Measurements from ENCODE around the gene LSMEM2.
"Not testable (repeated sequence)": the region's sequence is repeated elsewhere in the genome, so short reads cannot be mapped to it uniquely, and the experiment has no call there.

The LSMEM2 gene

DNA sequence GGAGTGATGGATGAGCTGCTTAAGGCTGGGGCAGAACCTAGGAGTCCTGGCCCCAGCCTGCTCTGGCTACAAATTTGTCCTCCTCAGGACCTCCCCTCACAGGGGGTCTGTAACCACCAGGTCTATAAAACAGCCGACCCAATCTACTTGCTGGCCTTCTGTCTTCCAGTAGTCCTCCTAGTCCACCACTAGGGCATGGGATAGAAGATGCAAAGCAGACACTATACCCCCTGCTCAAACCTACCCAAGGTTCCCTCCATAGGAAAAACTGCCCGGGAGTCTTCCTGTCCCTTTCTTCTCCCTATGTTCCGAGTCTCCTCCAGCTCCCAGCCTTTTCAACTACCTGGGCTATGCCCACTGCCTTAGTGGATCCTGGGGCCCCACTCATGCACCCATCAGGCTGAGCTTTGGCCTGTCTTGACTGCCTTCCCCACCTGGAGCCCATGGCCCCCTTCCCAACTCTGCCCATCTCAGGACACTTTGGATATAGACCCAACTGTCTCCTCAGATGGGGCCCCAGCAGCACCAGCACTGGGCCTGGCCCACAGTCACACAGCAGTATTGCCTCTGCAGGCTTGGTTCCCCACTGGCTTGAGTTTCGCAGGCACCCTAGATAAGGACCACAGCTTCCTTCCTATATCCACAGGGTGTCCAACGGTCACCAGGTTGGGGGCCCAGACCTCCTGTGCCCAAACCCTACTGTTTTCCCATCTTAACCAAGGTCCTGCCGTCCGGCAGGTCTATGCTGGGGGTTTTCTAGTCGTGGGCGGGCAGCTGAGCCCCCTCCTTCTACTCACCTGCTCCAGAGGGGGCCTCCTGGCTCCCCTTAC is 19.2 kb downstream of the LSMEM2 start:
- no peak for DNase-seq (ENCODE audit: extremely low read depth in 1 of 2, low read depth in 1 of 2)

DNA sequence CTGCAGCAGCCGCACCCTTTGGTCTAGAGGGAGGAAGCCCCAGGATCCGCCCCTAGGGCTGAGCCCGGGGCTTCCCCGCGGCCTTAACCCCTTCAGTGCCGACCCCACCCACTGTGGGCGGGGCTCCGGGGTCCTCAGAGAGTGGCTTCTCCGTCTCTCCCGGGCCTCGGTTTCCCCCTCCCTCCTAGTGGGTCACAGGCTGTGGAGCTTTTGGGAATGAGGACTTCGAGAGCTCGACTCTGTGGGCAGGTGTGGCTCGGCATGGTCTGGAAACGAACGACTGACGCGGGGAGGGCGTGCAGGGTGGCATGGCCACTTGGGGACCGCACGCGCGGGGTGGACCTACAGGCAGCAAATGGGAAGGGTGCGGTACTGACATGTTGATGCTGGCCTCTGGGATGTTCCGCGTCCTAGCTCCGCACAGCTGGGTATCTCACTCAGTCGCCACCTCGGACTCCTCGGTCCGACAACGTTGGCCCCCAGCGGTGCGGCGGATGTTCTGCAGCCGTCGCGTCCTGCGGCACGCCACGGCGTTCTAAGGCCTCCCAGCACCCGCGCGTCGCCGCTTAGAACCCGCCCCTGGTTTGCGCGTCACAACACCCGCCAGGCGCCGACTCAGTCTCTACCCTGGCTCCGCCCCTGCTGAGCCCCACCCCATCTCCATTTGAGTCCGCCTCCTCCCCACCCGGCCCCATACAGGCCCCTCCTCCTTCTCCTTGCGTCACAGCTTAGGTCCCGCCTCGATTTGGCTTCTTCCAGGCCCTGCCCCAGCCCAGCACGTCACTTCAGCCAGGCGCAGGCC is 20.1 kb downstream of the LSMEM2 start, which contains the start of the genes HYAL3 and NAA80:
TSS of gene HYAL3 (minus strand) at position 570 of the 802 bp plus-strand sequence. CDS start 3,803 bp downstream, outside the sequence.
TSS of gene NAA80 (minus strand) at position 570 of the 802 bp plus-strand sequence. CDS start 1,942 bp downstream, outside the sequence.
- peak; percentile 97 to 99 for DNase-seq (ENCODE audit: extremely low read depth in 1 of 2, low read depth in 1 of 2)

DNA sequence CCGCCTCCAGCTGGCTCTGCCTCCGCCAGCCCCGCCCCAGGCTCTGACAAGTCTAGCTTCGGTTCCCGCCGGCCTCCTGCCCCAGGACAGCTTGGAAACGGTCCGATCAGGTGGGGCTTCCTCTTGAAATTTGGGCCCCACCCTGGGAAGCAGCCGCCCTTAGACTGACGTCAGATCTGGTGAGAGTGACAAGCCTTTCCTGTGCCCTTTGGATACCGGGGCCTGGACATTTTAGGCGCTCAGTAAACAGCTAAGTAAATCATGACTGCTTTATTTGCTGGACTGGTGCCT is 20.7 kb downstream of the LSMEM2 start:
- DNase-seq (ENCODE audit: extremely low read depth in 1 of 2, low read depth in 1 of 2): no peak

GRCh38 chr3:50299929-50300680 is 21.2 kb downstream of the LSMEM2 start:
- DNase-seq (ENCODE audit: extremely low read depth in 1 of 2, low read depth in 1 of 2): no peak

- DNase-seq (ENCODE audit: extremely low read depth in 1 of 2, low read depth in 1 of 2): no peak
Observed at GRCh38 chr3:50300681-50301254, 21.9 kb downstream of the LSMEM2 start.

DNA sequence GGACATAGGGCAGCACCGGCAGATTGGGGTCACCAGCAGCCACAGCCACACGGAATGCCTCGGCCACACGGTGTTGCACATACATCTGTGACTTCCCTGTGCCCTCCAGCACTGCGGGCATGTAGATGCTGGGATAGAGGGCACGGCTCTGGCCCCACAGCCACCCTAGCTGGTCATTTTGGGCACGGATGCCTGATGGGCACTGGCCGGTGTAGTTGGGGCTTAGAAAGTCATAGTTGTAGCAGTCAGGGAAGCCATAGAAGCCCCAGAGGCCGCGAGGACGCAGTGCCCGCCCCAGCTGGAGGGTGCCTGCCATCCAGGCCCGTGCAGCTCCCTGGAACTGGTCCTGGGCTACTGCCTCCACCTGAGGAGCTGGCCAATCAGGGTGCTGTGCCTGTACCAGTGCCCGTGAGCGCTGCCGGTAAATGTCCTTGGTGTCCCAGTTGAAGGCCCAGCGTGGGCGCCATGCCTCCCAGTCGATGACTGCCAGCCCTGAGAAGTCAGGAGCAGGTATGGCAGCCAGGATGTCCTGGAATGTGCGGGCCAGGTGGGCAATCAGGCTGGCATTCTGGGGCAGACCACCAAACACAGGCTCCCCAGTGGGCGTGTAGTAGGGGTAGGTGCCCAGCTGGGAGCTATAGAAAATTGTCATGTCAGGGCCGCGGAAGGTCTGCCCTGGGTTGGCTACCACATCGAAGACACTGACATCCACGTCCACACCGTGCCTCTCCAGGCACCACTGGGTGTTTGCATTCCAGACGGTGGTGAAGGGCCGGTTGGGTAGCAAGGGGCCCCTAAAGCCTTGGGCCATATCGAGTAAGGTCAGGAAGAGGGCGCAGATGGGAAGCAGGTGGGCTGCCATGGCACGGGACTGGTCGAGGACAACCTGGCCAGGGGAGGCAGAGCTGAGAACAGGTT is 23.5 kb downstream of the LSMEM2 start:
- DNase-seq (ENCODE audit: extremely low read depth in 1 of 2, low read depth in 1 of 2): no peak

- DNase-seq (ENCODE audit: extremely low read depth in 1 of 2, low read depth in 1 of 2): no peak
Observed at GRCh38 chr3:50303013-50303815, 24.3 kb downstream of the LSMEM2 start, which contains the start of gene HYAL1. Gene HYAL1 (minus strand): TSS chr3:50303574. CDS start chr3:50302956, 618 bp downstream.

DNA sequence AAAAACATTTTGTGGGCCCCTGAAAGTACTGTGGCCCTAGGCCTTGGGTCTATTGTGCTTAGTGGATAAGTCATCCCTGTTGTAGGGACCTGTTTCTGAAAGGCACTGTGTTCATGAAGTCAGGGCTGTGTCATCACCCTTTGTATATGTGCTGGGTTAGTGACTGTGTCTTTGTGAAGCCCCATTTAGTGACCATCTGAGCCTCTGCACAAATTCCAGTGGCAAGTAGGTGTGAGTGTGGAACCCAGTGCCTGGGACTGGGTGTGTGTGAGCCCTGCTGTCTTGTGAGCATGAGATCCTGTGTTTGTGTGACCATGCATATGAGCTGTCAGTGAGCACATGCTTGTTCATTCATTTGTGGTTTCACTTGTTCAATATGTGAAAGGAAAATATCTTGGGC is 25.7 kb downstream of the LSMEM2 start:
- no peak for DNase-seq (ENCODE audit: extremely low read depth in 1 of 2, low read depth in 1 of 2)

DNA sequence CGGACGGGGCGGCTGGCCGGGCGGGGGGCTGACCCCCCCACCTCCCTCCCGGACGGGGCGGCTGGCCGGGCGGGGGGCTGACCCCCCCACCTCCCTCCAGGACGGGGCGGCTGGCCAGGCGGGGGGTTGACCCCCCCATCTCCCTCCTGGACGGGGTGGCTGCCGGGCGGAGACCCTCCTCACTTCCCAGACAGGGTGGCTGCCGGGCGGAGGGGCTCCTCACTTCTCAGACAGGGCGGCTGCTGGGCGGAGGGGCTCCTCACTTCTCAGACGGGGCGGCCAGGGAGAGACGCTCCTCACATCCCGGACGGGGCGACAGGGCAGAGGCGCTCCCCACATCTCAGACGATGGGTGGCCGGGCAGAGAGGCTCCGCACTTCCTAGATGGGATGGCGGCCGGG is 33.2 kb downstream of the LSMEM2 start:
- DNase-seq (ENCODE audit: extremely low read depth in 1 of 2, low read depth in 1 of 2): not testable (repeated sequence)

DNA sequence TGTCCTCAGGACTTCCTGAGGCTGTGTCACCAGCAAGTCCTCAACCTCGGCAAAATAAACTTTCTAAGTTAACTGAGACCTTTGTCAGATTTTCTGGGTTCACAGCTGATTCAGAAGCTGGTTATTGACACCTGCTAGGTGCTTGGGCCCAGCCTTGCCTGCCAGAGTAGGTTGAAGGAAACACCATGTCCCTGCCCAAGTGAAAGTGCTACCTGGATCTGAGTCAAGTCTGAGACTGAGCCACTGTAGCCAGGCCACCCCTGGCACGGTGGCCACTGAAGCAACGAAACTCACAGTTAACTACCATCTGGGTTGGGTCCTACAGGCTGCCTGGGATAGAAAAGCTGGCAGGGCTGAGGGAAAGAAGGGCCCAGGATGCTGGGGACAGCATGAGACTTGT is 35.5 kb downstream of the LSMEM2 start:
- no peak for DNase-seq (ENCODE audit: extremely low read depth in 1 of 2, low read depth in 1 of 2)

DNA sequence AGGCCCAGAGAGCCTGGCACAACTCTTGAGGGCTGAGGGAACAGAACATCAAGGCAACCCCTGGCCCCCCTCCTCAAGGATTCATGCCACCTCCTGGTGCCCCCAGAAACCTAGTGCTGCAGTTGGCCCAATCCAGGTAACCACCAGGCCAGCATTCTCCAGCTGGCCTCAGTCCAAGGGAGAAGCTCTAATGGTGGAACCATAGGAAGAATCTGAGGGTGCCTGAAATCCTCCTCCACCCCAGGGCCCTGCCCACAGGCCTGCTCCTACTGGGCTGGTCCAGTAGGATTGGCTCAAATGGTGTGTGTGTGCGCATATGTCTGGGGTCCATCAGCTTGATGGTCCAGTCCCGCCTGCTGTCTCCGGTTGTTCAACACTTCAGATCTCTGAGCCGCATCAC is 35.9 kb downstream of the LSMEM2 start:
- no peak for DNase-seq (ENCODE audit: extremely low read depth in 1 of 2, low read depth in 1 of 2)

GRCh38 chr3:50316657-50317242 is 37.9 kb downstream of the LSMEM2 start:
- DNase-seq (ENCODE audit: extremely low read depth in 1 of 2, low read depth in 1 of 2): peak; percentile 57 to 61

- DNase-seq (ENCODE audit: extremely low read depth in 1 of 2, low read depth in 1 of 2): no peak
Observed at GRCh38 chr3:50317300-50317699, 38.4 kb downstream of the LSMEM2 start.

DNA sequence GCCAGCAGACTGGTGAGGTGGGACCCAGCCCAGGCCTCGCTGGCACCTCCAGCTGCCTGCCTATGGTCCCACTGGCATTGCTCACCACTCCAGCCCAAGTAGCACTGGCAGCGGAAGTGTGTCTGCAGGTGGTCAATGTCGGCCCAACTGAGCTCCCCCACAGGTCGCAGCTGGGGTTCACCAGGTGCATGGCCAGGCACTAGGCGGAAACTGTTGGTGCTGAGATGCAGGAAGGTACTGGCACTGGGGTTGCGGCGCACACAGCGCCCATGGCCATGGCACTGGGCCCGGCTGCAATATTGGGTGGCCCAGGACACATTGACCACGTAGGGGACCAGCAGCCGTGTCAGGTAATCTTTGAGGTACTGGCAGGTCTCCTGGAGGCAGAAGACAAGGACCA is 39.3 kb downstream of the LSMEM2 start:
- no peak for DNase-seq (ENCODE audit: extremely low read depth in 1 of 2, low read depth in 1 of 2)

DNA sequence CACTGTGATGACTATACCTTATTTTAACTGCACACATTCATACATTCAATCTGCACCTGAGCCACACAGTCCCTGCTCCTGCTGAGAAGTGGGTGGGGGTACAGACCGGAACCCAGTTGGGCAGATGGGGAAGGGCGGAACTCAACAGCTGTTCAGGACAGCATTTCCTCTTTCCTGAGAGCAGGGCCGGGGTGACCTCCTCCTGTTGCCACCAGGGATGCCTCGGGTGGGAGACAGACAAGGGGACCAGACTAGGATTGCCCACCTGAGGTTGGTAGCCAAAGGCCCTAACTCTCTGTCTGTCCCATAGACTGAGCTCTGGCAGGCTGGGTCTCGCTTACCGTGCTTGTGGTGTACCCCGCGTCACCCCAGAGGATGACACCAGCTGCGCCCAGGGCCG is 39.7 kb downstream of the LSMEM2 start:
- DNase-seq (ENCODE audit: extremely low read depth in 1 of 2, low read depth in 1 of 2): no peak

GRCh38 chr3:50319181-50319893 is 40.5 kb downstream of the LSMEM2 start:
- no peak for DNase-seq (ENCODE audit: extremely low read depth in 1 of 2, low read depth in 1 of 2)

DNA sequence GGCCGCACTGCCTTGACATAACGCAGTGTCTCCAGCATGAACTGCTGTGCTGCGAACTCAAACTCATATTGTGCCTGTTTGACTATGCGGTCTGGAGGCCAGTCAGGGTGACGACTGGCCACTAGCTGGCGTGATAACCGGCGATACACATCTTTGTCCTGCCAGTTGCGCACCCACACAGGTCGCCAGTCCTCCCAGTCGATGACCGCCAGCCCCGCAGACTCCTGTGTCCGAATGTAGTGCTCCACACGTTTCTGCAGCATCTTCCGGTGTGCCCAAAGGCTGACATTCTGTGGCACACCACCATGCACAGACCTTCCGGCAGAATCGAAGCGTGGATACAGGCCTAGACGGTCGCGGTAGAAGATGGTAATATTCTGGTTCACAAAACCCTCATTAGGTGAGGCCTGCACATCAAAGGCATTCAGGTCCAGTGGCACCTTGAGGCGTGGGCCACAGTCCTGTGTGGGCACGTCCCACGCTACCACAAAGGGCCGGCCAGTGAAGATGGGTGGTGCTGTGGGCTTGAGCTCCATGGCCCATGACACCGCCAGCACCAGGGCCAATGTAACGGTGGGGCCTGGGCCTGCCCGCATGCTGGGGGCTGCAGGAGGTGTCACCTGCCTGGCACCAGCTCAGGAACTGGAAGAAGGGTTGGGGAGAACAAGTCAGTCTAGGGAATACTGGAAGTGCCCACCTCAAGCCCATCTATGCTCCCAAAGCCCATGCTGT is 41.2 kb downstream of the LSMEM2 start:
- no peak for DNase-seq (ENCODE audit: extremely low read depth in 1 of 2, low read depth in 1 of 2)

All from activated CD8-positive, alpha-beta memory T cell treated with anti-CD3 and anti-CD28 coated beads for 1 hour (primary cell).